SU-DHL-6 (cell line): ENCODE data around the gene TRAK1.

Experiments used
- EZH2phosphoT487 ChIP-seq: fragments of 200-600 bp; sonication (generic), shearing (Covaris generic); conservative IDR thresholded peaks from 2 replicates; pipeline ENCODE4 v1.6.1; 2018; ENCODE audit warnings: mild to moderate bottlenecking, antibody characterized with exemption, low read length, moderate library complexity, mixed read lengths
- TF ChIP-seq, protein P1 (sequence below): fragments of 200-600 bp; sonication (generic); IDR thresholded peaks from one replicate; pipeline ENCODE4 v1.5.1; 2017; ENCODE audit warnings: antibody characterized with exemption, mild to moderate bottlenecking, low read length, moderate library complexity; ENCODE audit not compliant: insufficient read depth, poor library complexity, severe bottlenecking

DNA sequence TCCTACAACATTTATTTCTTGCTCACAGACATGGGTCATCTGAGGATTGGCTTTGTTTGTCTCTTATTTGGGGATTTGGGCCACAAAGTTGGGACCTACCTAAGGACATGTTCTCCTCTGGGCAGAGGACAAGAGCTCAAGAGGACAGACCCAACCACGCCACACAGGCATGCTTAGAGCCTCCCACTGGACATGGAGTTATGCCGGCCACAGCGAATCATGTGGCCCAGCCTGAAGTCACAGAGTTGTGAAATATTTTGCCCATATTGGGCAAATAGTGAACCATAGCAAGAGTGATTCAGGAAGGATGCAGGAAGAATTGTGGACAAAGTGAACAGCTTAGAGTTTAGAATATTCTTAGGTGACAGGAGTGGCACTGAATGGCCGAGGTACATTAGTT is 9.9 kb downstream of the TRAK1 start:
- TF ChIP-seq, protein P1, sequence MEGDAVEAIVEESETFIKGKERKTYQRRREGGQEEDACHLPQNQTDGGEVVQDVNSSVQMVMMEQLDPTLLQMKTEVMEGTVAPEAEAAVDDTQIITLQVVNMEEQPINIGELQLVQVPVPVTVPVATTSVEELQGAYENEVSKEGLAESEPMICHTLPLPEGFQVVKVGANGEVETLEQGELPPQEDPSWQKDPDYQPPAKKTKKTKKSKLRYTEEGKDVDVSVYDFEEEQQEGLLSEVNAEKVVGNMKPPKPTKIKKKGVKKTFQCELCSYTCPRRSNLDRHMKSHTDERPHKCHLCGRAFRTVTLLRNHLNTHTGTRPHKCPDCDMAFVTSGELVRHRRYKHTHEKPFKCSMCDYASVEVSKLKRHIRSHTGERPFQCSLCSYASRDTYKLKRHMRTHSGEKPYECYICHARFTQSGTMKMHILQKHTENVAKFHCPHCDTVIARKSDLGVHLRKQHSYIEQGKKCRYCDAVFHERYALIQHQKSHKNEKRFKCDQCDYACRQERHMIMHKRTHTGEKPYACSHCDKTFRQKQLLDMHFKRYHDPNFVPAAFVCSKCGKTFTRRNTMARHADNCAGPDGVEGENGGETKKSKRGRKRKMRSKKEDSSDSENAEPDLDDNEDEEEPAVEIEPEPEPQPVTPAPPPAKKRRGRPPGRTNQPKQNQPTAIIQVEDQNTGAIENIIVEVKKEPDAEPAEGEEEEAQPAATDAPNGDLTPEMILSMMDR = no peak
- no peak for TF ChIP-seq EZH2phosphoT487
